HEK293T (cell line): ENCODE measurements around the gene TRIM28.

Experiments used
- ELF4 ChIP-seq: fragments of 450-650 bp; IDR thresholded peaks from 2 replicates; pipeline ENCODE4 v1.6.1; 2017; ENCODE audit warnings: antibody characterized with exemption
- FOXA1 ChIP-seq: fragments of 450-650 bp; IDR thresholded peaks from 2 replicates; pipeline ENCODE4 v1.6.1; 2016; ENCODE audit warnings: mild to moderate bottlenecking
- FOXK2 ChIP-seq: fragments of 450-650 bp; IDR thresholded peaks from 2 replicates; pipeline ENCODE4 v1.6.1; 2016; ENCODE audit warnings: mild to moderate bottlenecking
- NFRKB ChIP-seq: fragments of 450-650 bp; IDR thresholded peaks from 2 replicates; pipeline ENCODE4 v1.6.1; 2016; ENCODE audit warnings: mild to moderate bottlenecking, moderate library complexity
- SP1 ChIP-seq: fragments of 450-650 bp; IDR thresholded peaks from 2 replicates; pipeline ENCODE4 v1.6.1; 2017
- SUZ12 ChIP-seq: fragments of 450-650 bp; IDR thresholded peaks from 2 replicates; pipeline ENCODE4 v1.6.1; 2016; ENCODE audit warnings: mild to moderate bottlenecking
- ZNF384 ChIP-seq: fragments of 450-650 bp; IDR thresholded peaks from 2 replicates; pipeline ENCODE4 v1.6.1; 2016

DNA sequence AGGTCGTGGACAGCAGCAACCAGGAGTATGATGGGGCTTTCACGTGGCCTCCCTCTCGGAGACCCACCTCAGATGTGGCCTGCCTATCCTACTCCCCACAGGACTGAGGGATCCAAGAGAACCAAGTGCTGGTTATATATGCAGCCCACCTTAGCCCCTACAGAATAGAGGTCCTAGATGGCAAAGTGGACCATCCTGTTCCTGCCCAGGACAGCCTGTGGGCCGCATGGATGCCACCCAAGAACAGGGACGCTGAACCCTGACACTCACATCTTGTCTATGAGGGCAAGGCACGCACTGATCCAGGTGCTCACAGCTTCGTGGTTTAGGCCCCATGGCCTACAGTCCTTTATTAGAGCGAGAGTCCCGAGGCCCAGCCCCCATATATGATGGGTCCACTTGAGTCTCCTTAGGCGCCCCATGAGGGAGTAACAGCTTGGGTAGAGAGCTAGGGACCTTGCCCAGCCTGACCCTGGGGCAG lies 30.6 kb upstream of the TRIM28 start:
- TF ChIP-seq SP1 (no peak), FOXK2 (no peak), SUZ12 (no peak), ZNF384 (no peak), ELF4 (no peak), FOXA1 (no peak), NFRKB (no peak)
